GM21723 (cell line): ENCODE measurements around the gene SUMO3.
A peak's percentile ranks its signal among the peaks of the same experiment; 100 is the strongest.

Source experiments
- ATAC-seq: cut with Tn5 transposase; IDR thresholded peaks from one replicate; pipeline ENCODE4 v1.9.1; 2021; ENCODE audit warnings: mild to moderate bottlenecking, moderate library complexity; ENCODE audit not compliant: unreplicated experiment

The SUMO3 gene

DNA sequence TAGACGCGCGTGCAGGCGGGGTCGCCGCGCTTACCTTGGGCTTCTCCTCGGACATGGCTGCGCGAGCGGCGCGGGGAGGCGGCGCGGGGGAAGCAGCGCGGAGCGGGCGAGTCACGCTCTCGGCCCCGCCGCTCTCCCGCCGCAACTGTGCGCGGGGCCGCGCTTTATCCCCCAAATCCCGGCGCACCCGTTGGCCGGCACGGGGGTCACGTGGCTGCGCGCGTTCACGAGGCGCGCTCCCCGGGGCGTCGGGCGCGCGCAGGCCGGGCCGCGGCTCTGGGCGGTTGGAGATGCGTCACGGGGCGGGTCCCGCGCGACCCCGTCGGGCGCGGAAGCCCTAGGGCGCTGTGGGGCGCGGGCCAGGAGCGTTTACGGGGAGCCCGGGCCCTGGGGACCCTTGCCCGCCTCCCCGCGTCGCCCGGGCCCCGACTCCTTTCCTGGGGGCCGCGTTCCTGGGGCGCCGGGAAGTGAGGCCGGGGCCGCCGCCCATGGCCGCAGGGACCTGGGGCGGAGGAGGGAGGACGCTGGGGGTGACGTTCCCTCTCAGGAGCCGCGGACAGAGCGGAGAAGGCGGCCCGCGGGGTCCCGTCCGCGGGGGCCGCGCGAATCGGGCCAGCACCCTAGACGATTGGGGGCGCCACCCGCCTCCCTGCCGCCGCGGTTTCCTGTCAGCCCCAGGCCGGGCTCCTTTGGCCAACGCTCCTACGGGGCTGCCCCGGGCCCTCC is at the start of gene SUMO3:
SUMO3 (minus strand) TSS at position 149 of the 726 bp plus-strand sequence; CDS start at position 55, 94 bp downstream.
- ATAC-seq: peak; percentile 60

- no peak for ATAC-seq
Measured at GRCh38 chr21:44867464-44867863, 49.6 kb upstream of the SUMO3 start.

- ATAC-seq: no peak
Measured at GRCh38 chr21:44866780-44867179, 48.9 kb upstream of the SUMO3 start.

GRCh38 chr21:44865561-44866280 is 47.9 kb upstream of the SUMO3 start:
- no peak for ATAC-seq

DNA sequence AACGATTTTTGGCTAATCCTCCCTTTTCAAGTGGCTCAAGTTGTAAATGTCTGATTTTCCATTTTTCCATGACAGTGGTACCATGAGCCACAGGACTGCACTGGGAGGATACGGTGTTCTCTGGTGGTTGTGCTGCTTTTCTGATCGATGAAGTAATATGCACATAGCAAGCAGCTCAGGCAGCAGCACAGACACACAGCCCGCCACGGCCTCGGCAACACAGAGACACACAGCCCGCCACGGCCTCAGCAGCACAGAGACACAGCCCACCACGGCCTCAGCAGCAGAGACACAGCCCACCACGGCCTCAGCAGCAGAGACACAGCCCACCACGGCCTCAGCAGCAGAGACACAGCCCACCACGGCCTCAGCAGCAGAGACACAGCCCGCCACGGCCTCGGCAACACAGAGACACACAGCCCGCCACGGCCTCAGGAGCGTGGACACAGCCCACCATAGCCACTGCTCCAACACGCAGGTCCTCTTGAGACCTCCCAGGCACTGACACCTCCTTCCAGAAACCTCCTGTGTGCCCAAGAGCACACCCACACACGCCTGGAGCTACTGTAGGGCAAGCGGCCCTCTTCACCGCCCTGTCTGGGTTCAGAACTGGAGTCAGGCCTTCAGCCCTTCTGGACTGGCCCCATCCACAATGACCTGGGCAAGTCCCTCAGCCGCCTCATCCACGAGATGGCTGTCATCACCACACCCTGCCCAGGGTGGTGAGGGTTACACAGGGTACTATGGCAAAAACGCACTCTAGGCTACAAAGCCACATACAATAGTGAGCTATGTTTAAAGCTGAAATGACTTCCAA is 45.2 kb upstream of the SUMO3 start:
- ATAC-seq: no peak

DNA sequence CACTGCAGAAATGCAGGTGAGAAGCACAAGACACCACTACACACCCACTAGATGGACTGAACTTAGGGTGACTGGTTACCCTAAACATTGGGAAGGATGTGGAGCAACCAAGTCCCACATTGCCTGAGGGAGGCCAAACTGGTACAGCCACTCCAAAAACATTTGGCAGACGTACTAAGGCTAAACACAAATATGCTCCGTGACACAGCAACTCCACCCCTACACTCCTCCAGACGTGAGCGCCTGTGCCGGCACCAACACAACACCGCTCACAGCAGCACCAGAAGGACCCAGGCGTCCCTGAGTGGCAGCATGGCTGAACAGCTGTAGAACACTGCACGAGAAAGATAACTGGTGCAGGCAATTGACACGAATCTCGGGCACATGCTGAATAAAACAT is 40.9 kb upstream of the SUMO3 start:
- no peak for ATAC-seq

- no peak for ATAC-seq
Measured at GRCh38 chr21:44858291-44858690, 40.4 kb upstream of the SUMO3 start.

GRCh38 chr21:44857127-44857892 is 39.4 kb upstream of the SUMO3 start:
- no peak for ATAC-seq

- ATAC-seq: no peak
Measured at GRCh38 chr21:44856131-44856530, 38.3 kb upstream of the SUMO3 start.

DNA sequence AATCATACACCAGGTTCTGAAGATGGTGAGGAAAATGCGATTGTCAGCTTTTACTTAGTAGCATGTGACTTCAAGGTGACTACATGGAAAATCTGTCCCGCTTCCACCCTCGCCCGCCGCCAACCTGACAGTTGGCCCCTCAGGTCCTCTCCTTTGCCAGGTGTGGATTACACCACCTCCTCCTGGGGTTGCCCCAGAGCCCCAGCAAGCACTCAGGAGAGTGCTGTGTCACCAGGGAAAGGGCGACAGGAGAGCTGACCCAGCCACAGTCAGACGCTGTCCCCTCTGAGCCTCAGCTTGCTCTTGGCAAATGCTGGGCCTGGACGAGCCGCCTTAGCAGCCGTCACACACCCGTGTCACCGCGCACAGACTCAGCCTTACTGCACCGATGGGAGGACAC is 37.7 kb upstream of the SUMO3 start:
- ATAC-seq: no peak

- ATAC-seq: no peak
Measured at GRCh38 chr21:44854664-44855446, 37.0 kb upstream of the SUMO3 start.

GRCh38 chr21:44854391-44854663 is 36.5 kb upstream of the SUMO3 start:
- ATAC-seq: no peak

- no peak for ATAC-seq
Measured at GRCh38 chr21:44853601-44854390, 35.9 kb upstream of the SUMO3 start.

GRCh38 chr21:44850905-44851657 is 33.2 kb upstream of the SUMO3 start:
- ATAC-seq: no peak

DNA sequence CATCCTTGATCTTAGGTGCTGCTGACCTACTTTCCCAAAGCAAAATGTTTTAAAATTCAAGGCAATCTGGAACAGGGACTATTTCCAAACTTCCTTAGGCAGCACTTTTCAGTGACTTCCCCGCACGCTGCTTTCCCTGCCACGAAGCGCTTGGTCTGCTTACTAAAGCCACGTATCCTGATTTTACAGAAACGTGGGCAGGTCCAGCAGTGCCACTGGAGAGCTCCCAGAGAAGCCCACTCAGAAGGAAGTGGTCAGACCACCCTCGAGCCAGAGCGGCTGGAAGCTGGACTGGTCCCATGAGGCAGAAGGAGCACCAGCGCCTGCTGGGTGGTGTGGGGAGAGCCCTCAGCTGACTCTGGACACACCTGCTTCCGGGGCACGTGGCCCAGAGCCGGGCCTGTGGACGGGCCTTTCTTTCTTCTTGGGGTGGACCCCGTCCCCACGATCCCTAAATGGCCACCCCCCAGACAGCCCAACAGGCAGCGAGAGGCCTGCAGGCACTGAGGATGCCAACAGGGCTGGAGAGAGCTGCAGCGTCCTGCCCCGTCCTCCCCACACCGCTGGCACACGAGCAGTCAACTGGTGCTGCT is 32.4 kb upstream of the SUMO3 start:
- ATAC-seq: no peak

DNA sequence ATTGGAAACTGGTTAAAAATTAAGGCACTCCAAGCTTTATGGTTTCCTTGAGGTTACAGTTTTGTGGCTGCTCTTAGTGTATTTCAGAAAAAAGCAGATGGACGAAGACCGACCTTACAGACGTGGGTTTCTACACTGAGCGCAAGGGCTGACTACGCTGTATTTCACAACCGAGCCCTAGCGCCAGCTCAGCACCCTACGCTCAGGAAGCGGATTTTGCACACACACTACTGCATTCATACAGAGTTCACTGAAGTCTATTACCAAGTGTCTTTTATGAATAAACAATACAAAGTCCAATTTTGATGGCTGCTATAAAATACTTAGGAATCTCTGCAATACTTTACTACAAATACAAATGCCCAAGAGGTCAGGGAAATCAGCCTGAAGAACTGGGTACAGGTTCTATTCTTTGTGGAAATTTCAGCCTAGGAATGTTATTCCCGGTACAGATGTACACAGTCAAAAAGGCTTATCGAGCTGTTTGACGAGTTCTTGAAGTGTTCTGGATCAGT is 31.8 kb upstream of the SUMO3 start:
- ATAC-seq: no peak

GRCh38 chr21:44848821-44849521 is 31.1 kb upstream of the SUMO3 start:
- no peak for ATAC-seq
